ENCODE results near the gene RANGAP1.

The RANGAP1 gene

DNA sequence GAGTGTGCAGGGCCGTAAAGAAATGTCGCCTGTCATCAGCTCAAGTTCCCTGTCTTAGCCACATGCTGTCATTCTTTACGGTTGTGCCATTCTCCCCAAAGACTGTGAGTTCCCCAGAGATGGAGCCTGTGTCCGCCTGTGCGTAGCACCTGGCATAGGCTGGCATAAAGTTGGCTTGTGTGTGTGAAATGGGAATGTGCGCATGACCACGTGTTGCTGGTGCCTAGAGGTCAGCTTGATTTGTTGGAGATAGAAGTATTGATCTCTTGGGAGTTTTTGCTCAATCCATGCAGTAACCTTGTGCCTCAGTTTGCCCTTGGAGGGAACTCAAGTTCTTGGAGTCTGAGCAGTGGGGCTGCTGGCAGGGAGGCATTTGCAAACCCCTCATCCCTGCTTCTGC is 54.6 kb downstream of the RANGAP1 start:
- DNase-seq: no peak

- no peak for DNase-seq
These were observed 55.6 kb downstream of the RANGAP1 start for GRCh38 chr22:41230401-41230785.

DNA sequence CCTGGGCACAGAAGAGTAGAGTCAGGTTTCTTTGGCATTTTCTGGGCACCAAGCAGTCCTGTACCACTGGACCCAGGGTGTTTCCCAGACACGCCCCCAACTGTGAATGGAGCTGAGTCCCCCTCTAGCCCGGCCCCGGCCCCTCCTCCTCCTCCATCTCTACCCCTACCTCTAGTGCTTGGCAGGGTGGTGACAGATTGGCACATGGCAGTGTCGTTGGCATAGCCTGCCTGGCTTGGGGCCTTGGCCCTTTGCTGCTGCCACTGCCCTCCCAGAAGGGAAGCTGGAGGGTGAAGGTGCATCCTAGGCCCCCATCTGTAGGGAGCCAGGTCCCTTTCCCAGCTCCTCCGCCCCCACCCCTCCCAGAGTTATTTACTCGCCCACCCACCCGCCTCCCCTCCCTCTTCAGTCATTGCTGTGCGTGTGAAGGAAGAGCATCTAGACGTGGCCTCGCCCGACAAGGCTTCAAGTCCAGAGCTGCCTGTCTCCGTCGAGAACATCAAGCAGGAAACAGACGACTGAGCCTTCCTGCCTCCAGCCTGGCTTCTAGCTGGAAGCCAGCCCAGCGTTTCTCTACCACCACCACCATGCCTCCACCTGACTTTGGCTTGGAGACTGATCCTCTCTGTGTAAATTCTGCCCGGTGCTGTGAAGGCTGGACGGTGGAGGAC is 56.1 kb downstream of the RANGAP1 start:
- DNase-seq: no peak

- no peak for DNase-seq
These were observed 56.8 kb downstream of the RANGAP1 start for GRCh38 chr22:41229215-41229614.

DNA sequence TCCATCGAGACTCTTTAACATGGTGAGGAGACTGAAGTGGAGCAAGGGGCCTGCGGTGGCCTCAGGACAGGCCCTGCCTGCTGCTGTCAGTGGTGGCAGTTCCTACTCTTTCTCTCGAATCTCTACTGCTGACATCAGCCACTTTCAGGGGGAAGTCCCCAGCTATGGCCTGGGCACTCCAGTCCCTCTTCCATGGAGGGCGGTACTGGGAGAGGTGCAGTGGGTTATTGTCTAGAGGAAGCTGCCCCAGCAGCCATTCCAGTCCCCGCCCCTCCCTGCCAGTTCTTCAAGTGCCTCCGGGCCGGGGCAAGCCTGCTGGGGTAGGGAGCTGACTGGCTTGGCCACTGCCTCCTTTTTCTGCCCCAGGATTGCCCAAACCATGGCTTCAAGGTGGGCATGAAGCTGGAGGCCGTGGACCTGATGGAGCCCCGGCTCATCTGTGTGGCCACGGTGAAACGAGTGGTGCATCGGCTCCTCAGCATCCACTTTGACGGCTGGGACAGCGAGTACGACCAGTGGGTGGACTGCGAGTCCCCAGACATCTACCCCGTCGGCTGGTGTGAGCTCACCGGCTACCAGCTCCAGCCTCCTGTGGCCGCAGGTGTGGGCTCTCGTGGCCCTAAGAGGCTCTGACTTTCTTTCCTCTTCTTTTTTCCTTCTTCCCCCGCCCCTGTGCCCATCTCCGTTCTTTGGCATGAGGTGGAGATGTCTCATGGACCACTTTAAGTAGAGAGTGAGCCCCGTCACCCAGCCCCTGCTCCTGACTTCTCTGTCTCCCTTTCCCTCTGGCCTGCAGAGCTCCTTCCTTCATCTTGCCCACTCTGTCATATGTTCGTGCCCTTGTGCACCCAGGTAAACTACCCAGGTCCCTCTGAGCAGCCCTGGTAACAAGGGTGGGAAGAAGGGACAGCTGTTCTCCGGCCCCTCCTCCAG is 59.0 kb downstream of the RANGAP1 start:
- no peak for DNase-seq

GRCh38 chr22:41223535-41223934 is 62.5 kb downstream of the RANGAP1 start:
- DNase-seq: no peak

DNA sequence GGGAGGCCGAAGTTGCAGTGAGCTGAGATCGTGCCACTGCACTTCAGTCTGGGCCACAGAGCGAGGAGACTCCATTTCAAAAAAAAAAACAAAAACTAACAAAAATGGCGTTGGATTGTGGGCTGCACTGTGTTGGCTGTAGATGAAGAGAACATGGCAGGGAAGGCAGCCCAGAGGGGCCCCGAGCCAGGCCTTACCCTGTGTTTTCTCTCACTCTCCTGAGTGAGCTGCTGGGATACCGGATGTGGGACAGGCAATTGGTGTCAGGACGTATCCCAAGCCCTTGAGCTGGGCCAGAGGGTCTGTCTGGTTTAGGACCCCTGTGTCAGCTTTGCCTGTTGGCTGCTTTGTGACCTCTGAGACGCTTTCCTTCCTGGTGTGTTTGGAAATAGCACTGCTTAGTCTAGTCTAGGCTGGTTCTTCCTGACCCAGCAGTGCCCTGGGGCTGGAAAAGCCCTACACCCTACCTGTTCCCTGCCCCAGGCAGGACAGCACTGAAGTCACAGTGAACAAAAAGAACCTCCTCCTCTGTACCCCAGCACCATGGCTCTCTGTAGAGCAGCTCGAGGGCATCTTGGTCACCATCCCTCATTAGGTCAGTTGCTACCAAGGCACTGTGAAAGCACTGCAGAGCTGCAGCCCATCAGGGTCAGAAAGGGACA is 63.0 kb downstream of the RANGAP1 start:
- no peak for DNase-seq

DNA sequence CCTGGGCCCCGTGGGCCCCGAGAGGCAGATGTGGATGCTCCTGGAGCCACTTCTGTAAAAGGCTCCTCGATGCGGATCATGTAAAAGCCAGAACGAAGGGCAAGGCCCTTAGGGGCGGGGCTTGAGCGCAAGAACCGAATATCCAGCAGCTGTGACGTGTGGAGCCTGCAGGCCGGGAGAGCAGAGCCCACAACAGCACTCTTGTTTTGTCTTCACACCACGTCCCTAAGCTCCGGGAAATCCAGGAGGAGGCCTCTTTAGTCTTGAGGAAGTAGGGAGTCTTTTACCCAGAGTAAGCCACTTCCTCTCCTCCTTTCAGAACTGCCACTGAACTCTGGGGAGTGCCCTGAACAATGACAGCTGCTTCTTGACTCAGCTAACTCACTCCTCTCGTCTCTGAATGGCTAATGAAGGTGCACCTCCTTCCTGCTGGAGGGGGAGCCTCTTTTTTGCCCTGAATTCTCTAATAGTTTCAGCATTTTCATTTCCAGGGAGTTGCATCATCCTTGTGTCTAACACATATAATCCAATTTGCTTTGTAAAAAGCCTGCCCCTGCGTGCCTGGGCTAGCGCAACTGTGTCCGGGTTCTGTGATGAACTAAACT is 68.3 kb downstream of the RANGAP1 start:
- peak; percentile 36 for DNase-seq

- no peak for DNase-seq
These were observed 69.0 kb downstream of the RANGAP1 start for GRCh38 chr22:41216984-41217383.

DNA sequence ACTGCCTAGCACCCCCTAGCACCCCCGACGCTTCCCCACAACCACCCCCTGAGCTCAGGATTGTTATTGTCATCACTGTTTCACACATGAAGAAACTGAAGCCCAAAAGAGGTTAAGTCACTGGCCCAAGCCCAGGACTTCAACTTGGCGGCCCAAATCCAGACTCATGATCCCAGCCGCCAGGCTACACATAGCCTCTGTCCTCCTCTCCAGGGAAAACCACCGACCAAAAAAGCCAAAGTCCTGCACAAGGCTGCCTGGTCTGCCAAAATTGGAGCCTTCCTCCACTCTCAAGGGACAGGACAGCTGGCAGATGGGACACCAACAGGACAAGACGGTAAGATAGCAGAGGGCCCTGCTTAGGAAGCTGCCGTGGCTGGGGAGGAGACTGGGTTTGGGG is 70.1 kb downstream of the RANGAP1 start:
- DNase-seq: no peak

GRCh38 chr22:41215409-41215808 is 70.6 kb downstream of the RANGAP1 start:
- no peak for DNase-seq

- no peak for DNase-seq
These were observed 79.3 kb downstream of the RANGAP1 start for GRCh38 chr22:41206719-41207118.

DNA sequence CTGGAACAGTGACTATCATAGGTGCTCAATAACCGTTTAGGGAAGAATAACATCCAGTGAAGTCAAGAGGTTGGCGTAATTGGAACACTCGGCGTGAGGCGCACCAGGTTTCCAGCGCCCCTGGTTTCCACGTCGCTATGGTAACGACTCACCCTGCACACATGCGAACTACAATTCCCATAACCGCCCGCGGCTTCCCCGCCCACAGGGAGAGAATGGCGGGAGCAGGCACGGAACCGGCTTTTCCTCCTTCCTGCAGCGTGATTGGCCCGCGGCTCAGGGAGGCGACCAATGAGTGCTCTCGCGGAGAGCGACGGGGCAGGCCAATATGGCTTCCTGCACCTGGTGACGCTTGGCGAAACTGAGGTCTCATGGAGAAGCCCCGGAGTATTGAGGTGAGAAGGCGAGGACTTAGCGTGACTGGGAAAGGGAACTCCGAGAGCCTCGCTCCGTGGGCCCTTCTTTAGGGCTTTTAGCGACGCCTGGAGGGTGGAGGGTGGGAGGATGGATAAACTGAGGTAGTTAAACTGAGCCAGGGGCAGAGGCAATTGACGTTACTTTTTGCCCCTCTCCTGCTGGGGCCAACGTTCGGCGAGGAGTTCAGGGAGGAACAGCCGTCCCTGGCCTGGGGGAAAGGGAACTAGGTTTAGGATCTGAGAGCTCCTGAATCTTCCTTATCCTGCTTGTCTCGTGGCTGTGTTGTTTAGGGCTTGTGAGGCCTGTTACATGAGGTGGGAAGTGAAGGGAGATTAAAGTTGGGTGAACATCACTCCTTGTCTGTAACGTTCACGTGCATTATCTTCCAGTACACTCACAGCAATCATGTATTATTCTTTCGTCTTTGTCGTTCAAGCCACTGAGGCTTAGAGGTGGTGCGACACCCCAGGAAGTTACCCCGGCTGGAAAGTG is 80.7 kb downstream of the RANGAP1 start, which contains the start of gene L3MBTL2:
TSS of gene L3MBTL2 (plus strand) at position 321 of the 909 bp plus-strand sequence. CDS start at position 372, 51 bp downstream.
- DNase-seq: peak; percentile 99

DNA sequence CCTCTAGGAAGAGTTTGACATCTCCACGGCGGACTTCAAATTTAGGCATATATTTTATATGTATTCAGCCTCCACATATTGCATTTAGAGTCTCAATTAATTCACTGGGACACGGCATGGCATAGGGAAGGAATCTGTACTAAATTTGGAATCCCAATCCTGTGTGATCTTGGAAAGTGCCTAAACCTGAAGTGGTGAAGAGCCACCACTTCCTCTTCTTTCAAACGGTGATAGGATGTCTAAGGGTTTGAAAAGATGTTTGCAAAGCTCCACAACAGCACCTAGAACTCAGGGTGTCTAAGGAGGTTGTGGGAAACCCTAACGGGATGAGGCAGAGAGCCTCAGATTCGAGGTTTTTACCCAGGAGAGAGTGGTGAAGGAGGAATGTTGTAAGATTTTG is 81.9 kb downstream of the RANGAP1 start:
- no peak for DNase-seq

GRCh38 chr22:41203118-41203517 is 82.9 kb downstream of the RANGAP1 start:
- DNase-seq: no peak

- DNase-seq: no peak
These were observed 84.8 kb downstream of the RANGAP1 start for GRCh38 chr22:41201141-41201540.

DNA sequence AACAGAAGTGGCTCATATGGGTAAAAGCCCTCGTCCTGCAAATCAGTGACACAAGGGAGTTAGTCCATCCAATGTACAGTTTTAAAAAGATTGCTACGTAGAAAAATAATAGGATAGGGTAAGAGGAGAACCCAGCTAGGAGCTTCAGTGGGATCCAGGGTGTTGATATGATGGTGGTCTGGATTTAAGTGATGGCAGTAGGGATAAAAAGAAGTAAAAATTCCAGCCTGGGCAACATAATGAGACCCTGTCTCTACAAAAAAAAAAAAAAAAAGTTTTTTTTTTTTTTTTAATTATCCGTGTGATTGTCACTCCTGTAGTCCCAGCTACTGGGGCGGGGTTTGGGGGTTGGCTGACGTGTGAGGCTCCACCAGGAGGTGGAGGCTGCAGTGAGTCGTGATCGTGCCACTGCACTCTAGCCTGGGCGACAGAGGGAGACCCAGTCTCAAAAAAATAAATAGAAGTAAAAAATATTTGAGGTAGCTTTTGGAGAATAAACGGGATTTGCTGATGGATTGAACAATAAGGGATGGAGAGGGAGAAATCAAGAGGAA is 87.9 kb downstream of the RANGAP1 start:
- DNase-seq: peak; percentile 68

- DNase-seq: peak; percentile 86
These were observed 88.7 kb downstream of the RANGAP1 start for GRCh38 chr22:41197038-41197972.
